GM21381 (cell line): ENCODE data around the gene MTOR.
"Not testable (repeated sequence)": the region's sequence is repeated elsewhere in the genome, so short reads cannot be mapped to it uniquely, and the experiment has no call there.

ENCODE experiments used
- ATAC-seq: cut with Tn5 transposase; IDR thresholded peaks from one replicate; pipeline ENCODE4 v1.9.1; 2021; ENCODE audit warnings: mild to moderate bottlenecking, moderate library complexity; ENCODE audit not compliant: unreplicated experiment

The MTOR gene

GRCh38 chr1:11187000-11187399 lies 75.4 kb downstream of the MTOR start:
- ATAC-seq: no peak

- ATAC-seq: no peak
These were observed 77.4 kb downstream of the MTOR start for GRCh38 chr1:11184973-11185372.

DNA sequence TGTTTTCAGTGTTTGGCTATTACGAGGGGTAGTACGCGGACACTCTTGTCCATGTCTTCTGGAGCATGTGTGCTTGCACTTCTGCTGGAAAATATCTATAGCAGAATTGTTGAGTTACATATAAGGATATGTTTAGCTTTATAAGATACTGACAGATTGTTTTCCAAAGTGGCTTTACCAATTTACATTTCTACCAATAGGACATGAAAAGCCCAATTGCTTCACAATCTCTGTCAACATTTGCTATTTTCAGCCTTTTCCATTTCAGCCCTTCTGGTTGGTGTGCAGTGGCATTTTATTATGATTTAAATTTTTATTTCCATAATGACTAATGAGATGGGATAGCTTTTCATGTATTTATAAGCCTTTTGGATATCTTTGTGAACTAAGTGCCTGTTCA lies 79.5 kb downstream of the MTOR start:
- ATAC-seq: no peak

DNA sequence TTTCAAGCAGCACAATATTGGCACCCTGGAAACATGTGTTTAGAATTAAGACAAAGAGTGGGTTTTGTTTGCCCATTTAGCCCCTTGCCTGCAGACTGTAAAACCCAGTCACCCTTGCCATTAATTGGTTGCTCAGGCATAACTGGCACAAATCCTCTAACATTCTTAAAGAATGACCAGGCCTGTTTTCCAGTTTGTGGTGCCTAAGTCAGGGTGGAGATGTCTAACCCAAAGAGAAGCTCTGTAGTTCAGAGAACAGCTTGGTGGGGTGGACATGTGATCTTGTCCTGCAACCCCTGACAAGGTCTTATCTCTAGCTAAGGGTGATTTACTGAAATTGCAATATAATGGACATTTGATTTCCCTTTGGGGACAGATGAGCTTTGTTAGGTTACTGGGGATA lies 82.0 kb downstream of the MTOR start:
- ATAC-seq: no peak

DNA sequence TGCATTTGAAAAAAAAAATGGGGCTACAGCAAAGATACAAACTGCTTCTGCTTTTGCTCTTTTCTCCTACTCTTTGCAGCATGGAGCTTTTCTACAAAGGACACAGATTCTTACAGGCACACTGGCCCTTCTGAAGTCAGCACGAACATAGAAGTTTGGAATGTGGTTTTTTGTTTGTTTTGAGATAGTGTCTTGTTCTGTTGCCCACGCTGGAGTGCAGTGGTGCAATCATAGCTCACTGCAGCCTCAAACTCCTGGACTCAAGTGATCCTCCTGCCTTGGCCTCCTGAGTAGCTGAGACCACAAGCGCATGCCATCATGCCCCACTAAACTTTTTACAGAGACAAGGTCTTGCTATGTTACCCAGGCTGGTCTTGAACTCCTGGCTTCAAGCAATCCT lies 82.6 kb downstream of the MTOR start:
- not testable (repeated sequence) for ATAC-seq

- no peak for ATAC-seq
These were observed 83.2 kb downstream of the MTOR start for GRCh38 chr1:11179125-11179524.

DNA sequence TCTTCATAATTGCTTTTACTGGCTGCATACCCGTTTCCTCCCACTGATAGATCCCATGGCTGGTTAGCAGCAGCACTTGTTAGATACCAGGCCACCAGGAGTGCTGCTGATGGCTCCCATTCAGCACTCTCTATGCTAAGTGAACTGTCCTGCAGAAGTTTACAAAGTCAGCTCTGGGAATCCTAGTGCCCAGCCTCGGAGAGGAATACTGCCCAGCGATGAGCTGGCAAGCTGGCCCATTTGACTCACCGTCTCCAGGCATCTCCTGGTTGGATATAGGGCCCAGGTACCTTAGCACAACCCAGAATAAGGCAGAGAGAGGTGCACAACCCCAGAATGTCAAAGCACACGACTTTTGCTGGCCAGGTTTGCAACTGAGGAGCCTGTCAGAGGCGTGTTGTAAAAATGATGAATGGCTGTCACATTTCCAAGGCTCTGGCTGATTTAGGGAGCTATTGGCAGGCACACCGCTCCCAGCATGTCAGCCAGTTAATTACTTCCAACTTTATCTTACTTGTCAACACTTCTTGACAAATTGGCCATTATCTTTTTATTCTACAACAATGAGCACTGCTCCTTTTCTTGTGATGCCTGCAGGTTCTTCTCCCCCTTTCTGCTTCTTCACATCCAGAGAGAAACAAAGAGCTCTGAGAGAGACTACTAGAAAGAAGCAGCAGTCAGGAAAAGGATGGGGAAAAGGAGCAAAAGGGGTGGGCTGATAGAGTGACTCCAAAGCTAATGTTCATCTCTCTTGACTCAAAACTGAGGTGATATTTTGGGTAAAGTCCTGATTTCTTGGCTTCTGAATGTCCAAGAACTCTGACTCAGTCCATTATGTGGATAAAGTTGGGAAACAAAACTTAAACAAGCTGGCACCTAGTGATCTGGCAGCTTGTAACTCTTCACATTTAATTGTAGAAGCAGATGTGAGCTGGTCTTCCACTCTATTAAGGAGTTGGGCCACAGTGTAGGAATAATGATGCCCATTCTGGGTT lies 84.0 kb downstream of the MTOR start:
- no peak for ATAC-seq

GRCh38 chr1:11176081-11176706 lies 86.2 kb downstream of the MTOR start:
- no peak for ATAC-seq

- no peak for ATAC-seq
These were observed 86.9 kb downstream of the MTOR start for GRCh38 chr1:11175461-11175860.

DNA sequence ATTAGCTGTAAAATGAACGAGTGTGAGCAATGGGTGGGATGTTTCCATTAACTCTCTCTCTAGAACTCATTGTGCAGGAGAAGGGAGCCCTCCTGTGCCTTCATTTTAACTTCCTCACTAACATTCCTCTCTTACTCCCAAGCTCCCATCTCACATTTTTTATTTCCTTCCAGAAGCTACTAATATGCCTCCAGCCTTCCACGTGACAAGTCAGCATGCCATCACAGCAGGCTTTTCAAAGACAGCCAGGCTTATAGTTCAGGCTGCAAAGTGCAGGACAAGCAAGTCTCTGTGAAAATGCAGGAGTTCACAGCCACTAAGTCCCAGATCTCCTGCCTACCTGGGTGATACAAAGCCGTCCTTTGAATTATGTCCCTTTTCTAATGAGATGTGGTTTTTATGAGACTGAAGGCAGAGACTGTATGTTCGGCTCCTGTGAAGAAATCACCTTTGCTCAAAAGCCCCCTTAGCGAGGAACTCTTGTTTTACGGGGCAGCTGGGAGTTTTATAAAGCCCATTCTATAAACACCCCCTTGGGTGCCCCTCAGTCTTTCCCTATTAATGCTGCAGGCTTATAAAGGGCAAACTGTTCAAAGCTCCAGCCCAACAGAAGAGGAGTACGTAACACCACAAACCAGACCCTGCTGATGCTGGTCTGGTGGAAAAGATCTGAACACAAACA lies 87.9 kb downstream of the MTOR start:
- no peak for ATAC-seq

DNA sequence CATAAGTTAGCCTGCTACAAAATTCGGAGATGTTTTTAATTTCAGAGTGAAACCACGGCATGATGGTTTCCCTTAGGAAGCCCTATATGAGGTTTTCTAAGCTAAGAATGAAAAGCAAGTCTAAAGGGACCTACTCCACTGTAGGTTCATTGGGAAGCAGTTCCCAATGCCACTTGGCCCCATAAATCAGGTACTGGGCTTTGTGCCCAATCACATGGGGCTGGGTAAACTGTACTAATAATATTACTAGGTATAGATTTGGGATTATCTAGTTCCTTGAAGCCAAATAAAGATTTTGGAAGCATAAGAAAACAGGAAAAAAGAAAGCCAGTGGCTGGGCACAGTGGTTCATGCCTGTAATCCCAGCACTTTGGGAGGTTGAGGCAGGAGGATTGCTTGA lies 92.2 kb downstream of the MTOR start:
- no peak for ATAC-seq

- ATAC-seq: no peak
These were observed 93.1 kb downstream of the MTOR start for GRCh38 chr1:11169202-11169601.

GRCh38 chr1:11168731-11169130 lies 93.6 kb downstream of the MTOR start:
- no peak for ATAC-seq

- not testable (repeated sequence) for ATAC-seq
These were observed 95.6 kb downstream of the MTOR start for GRCh38 chr1:11166744-11167143.

- not testable (repeated sequence) for ATAC-seq
These were observed 99.6 kb downstream of the MTOR start for GRCh38 chr1:11162752-11163151.

- ATAC-seq: no peak
These were observed 103.5 kb downstream of the MTOR start for GRCh38 chr1:11158720-11159321.

DNA sequence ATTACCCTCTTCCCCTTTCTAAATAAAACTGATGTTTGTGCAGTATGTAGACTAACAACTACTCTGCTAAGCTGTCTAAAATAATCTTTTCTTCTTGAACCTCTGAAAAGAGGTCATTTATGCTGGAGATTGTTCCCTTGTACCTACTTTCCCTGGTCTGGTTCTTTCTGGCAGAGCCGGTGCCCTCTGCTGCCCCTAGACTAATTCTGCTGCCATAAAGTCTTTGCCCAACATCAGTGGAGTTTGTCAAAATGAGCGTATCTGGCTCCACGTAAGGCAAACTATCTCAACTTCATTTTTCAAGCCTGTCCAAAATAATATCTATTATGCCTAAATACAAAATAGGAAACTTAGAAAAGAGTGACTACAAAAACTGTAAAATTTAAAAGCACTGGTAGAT lies 104.1 kb downstream of the MTOR start:
- no peak for ATAC-seq

GRCh38 chr1:11157867-11158266 lies 104.5 kb downstream of the MTOR start:
- no peak for ATAC-seq

DNA sequence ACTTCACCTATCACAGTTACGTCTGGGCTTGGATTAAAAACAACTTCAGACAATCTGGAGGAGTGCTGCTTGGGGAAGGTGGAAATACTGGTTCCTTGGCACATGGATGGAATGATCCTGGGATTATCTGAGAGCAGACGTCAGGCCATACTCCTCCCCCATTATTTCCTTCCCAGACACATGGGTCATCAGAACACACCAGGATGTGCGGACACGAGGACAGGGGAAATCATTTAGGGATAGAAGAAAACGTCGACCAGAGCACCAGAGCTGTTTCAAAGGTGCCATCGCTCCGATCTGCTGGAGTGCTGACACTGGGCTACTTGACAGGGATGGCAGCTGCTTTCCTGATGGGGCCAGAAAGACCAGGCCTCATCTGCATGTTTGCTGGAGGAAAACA lies 105.0 kb downstream of the MTOR start:
- no peak for ATAC-seq

DNA sequence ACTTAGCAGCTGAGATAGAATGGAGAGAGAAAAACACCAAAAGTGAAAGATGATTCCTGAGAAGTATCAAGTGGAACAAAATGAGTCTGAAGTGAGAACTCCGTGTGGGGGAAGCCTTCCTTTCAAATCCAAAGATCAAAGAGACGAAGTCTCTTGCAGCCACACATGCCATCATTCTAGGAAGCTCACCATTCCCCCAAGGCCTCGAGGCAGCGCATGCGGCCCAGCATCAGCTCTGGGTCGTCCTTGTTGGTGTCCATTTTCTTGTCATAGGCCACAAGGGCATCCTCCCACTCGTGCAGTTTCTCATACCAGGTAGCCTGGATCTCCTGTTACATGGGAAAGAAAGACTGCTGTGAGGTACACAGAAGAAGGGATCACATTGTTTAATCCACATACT lies 105.4 kb downstream of the MTOR start:
- ATAC-seq: no peak

GRCh38 chr1:11156441-11156840 lies 105.9 kb downstream of the MTOR start:
- ATAC-seq: no peak
